ENCODE results near the gene HOXD13.

The HOXD13 gene

GRCh38 chr2:176079285-176079830, 13.2 kb upstream of the HOXD13 start:
- TF ChIP-seq, protein P1, sequence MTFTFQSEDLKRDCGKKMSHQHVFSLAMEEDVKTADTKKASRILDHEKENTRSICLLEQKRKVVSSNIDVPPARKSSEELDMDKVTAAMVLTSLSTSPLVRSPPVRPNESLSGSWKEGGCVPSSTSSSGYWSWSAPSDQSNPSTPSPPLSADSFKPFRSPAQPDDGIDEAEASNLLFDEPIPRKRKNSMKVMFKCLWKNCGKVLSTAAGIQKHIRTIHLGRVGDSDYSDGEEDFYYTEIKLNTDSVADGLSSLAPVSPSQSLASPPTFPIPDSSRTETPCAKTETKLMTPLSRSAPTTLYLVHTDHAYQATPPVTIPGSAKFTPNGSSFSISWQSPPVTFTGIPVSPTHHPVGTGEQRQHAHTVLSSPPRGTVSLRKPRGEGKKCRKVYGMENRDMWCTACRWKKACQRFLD (tag by site-specific recombination; IDR thresholded peaks at IDR 0.05), result no peak
- TF ChIP-seq TSHZ1 (tag by site-specific recombination; IDR thresholded peaks at IDR 0.05; ENCODE audit: borderline replicate concordance) (no peak), ZNF335 (tag by site-specific recombination; conservative IDR thresholded peaks at IDR 0.05) (peak; percentile 67), ZNF501 (tag by site-specific recombination; IDR thresholded peaks at IDR 0.05) (no peak), PRDM10 (tag by site-specific recombination; IDR thresholded peaks at IDR 0.05) (peak; percentile 16; the same call in 1 of the 2 replicates), SP7 (tag by site-specific recombination; IDR thresholded peaks at IDR 0.05) (0 out of 2 replicates have a peak, but pooled peaks have one; percentile 27)
- CTCF ChIA-PET, result interaction anchor here (0.6 to 3.2 kb wide), 33 partner anchors 8 to 1073 kb away, joined by 3 to 44 read pairs (median 4); partner anchors contain the start of genes HOXD12, HOXD13 and LNPK
- POLR2A ChIA-PET, result interaction anchor here (0.8 to 2.7 kb wide), 2 partner anchors 25 to 77 kb away, joined by 4 to 12 read pairs; partner anchors contain the start of gene LNPK
- Histone ChIP-seq H3K4me1 (ENCODE audit: control insufficient read depth, insufficient read depth, low read length) (no peaks in the 10 kb centered on the region), H3K27ac (ENCODE audit: extremely low read depth, low read depth, low read length) (peak overlapping the region; percentile 33; the same call in 1 of the 2 replicates), H3K9me3 (ENCODE audit: control insufficient read depth, insufficient read depth, low read depth, low read length) (no peaks in the 10 kb centered on the region), H3K36me3 (ENCODE audit: control insufficient read depth in 2 of 2, insufficient read depth in 1 of 2, low read length in 2 of 2) (no peaks in the 10 kb centered on the region), H3K4me3 (ENCODE audit: low read depth, low read length) (peak overlapping the region; percentile 42)

GRCh38 chr2:176079831-176080539, 12.5 kb upstream of the HOXD13 start:
- Histone ChIP-seq H3K27ac (ENCODE audit: extremely low read depth, low read depth, low read length) (peak overlapping the region; percentile 72; the same call in 1 of the 2 replicates), H3K4me1 (ENCODE audit: control insufficient read depth, insufficient read depth, low read length) (no peaks in the 10 kb centered on the region), H3K36me3 (ENCODE audit: control insufficient read depth in 2 of 2, insufficient read depth in 1 of 2, low read length in 2 of 2) (no peaks in the 10 kb centered on the region), H3K9me3 (ENCODE audit: control insufficient read depth, insufficient read depth, low read depth, low read length) (no peaks in the 10 kb centered on the region), H3K4me3 (ENCODE audit: low read depth, low read length) (peak overlapping the region; percentile 42)
- ChIA-PET POLR2A (interaction anchor here (1.0 to 2.7 kb wide), 2 partner anchors 27 to 78 kb away, joined by 5 to 12 read pairs; partner anchors contain the start of genes HOXD11 and LNPK), CTCF (interaction anchor here (0.6 to 3.2 kb wide), 33 partner anchors 9 to 1074 kb away, joined by 3 to 44 read pairs (median 3); partner anchors contain the start of genes HOXD12, HOXD13 and LNPK)
- TF ChIP-seq ZNF184 (tag by site-specific recombination; IDR thresholded peaks at IDR 0.05) (0 out of 2 replicates have a peak, but pooled peaks have one; percentile 56), ZNF76 (tag by site-specific recombination; IDR thresholded peaks at IDR 0.05; ENCODE audit: borderline replicate concordance, low read depth) (peak; percentile 52; the same call in 1 of the 2 replicates), ZBTB7A (tag by site-specific recombination; IDR thresholded peaks at IDR 0.05; ENCODE audit: low read depth) (no peak), ZBTB6 (tag by site-specific recombination; IDR thresholded peaks at IDR 0.05) (peak; percentile 52; the same call in 1 of the 2 replicates), ZNF561 (tag by site-specific recombination; IDR thresholded peaks at IDR 0.05; ENCODE audit: borderline replicate concordance) (peak; percentile 78), ZBTB8A (tag by site-specific recombination; IDR thresholded peaks at IDR 0.05) (peak; percentile 100), PBX3 (CRISPR knock-in tag; IDR thresholded peaks at IDR 0.05) (peak; percentile 61; the same call in 1 of the 2 replicates), ZNF18 (tag by site-specific recombination; IDR thresholded peaks at IDR 0.05) (no peak), ZNF23 (tag by site-specific recombination; IDR thresholded peaks at IDR 0.05; ENCODE audit: borderline replicate concordance) (no peak)
- TF ChIP-seq, protein P2, sequence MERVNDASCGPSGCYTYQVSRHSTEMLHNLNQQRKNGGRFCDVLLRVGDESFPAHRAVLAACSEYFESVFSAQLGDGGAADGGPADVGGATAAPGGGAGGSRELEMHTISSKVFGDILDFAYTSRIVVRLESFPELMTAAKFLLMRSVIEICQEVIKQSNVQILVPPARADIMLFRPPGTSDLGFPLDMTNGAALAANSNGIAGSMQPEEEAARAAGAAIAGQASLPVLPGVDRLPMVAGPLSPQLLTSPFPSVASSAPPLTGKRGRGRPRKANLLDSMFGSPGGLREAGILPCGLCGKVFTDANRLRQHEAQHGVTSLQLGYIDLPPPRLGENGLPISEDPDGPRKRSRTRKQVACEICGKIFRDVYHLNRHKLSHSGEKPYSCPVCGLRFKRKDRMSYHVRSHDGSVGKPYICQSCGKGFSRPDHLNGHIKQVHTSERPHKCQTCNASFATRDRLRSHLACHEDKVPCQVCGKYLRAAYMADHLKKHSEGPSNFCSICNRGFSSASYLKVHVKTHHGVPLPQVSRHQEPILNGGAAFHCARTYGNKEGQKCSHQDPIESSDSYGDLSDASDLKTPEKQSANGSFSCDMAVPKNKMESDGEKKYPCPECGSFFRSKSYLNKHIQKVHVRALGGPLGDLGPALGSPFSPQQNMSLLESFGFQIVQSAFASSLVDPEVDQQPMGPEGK (tag by site-specific recombination; IDR thresholded peaks at IDR 0.05), result peak; percentile 71
